Naive B cell (primary cell): ENCODE measurements around the gene AHCYL2. TPM values are rescaled to one million over a fixed set of nuclear protein-coding genes. Genes with fewer than 3 reads are reported as not detected.

Experiments used
- ATAC-seq, 2 donors: fragments of 150-1000 bp; cut with Tn5 transposase; 2 replicates each; pipeline ENCODE4 v1.10.0; 2021; ENCODE audit warnings: low read depth in 2 of 2, mild to moderate bottlenecking in 2 of 2, moderate library complexity in 2 of 2
- DNase-seq: peaks from one replicate; pipeline ENCODE4 v3.0.0; 2022
- H3K27ac Mint-ChIP-seq, 6 donors: one replicate each; pipeline ENCODE4 v1.8.0; 2020 to 2022; ENCODE audit warnings: mild to moderate bottlenecking in 6 of 6, mixed read lengths in 6 of 6, moderate library complexity in 5 of 6, inconsistent platforms in 2 of 6
- H3K27me3 Mint-ChIP-seq, 3 donors: one replicate each; pipeline ENCODE4 v1.8.0; 2021 to 2022; ENCODE audit warnings: mixed read lengths in 3 of 3, mild to moderate bottlenecking in 1 of 3
- H3K36me3 Mint-ChIP-seq, 2 donors: one replicate each; pipeline ENCODE4 v1.8.0; 2020 to 2022; ENCODE audit warnings: mixed read lengths in 2 of 2, inconsistent platforms in 1 of 2, mild to moderate bottlenecking in 1 of 2
- H3K4me1 Mint-ChIP-seq, 3 donors: one replicate each; pipeline ENCODE4 v1.8.0; 2020 to 2022; ENCODE audit warnings: mixed read lengths in 3 of 3, inconsistent platforms in 1 of 3, mild to moderate bottlenecking in 1 of 3, moderate library complexity in 1 of 3
- H3K4me3 Mint-ChIP-seq, 8 donors: one replicate each; pipeline ENCODE4 v1.8.0; 2020 to 2022; ENCODE audit warnings: mild to moderate bottlenecking in 8 of 8, mixed read lengths in 8 of 8, moderate library complexity in 8 of 8, inconsistent platforms in 2 of 8
- H3K9me3 Mint-ChIP-seq, 7 donors: one replicate each; pipeline ENCODE4 v1.8.0; 2020 to 2022; ENCODE audit warnings: mixed read lengths in 7 of 7, mild to moderate bottlenecking in 5 of 7, inconsistent platforms in 2 of 7, moderate library complexity in 1 of 7
- polyA plus RNA-seq, 6 donors: library from polyadenylated mRNA; unstranded; fragments of 300-500 nt; fragmentation: Illumina TruSeq; gene quantifications; one replicate each; pipeline ENCODE4 v1.2.3, GENCODE V29; 2021; ENCODE audit warnings: low read depth in 6 of 6

The AHCYL2 gene
- polyA plus RNA-seq, 6 donors from 2014 or later: 3.6 to 9.9 (median 5.3) TPM

GRCh38 chr7:129199406-129199805, 25.4 kb upstream of the AHCYL2 start:
- H3K27me3 Mint-ChIP-seq: no peaks in the 10 kb centered on the region
- no peaks in the 10 kb centered on the region for H3K36me3 Mint-ChIP-seq
- ATAC-seq (no peak), DNase-seq (no peak)
- H3K4me1 Mint-ChIP-seq: peaks cover 9 to 13% (median 11%) of the 10 kb centered on the region in 3 donors
- H3K9me3 Mint-ChIP-seq: peaks cover 0 to 4% (median 0%) of the 10 kb centered on the region in 7 donors
- no peak overlapping the region for H3K4me3 Mint-ChIP-seq
- H3K27ac Mint-ChIP-seq: no peak overlapping the region

GRCh38 chr7:129202058-129202777, 22.6 kb upstream of the AHCYL2 start:
- no peak for DNase-seq
- no peaks in the 10 kb centered on the region for H3K36me3 Mint-ChIP-seq
- H3K27me3 Mint-ChIP-seq: no peaks in the 10 kb centered on the region
- peaks cover 9 to 13% (median 11%) of the 10 kb centered on the region in 3 donors for H3K4me1 Mint-ChIP-seq
- H3K9me3 Mint-ChIP-seq: peaks cover 0 to 4% (median 0%) of the 10 kb centered on the region in 7 donors
- no peak overlapping the region for H3K4me3 Mint-ChIP-seq
- ATAC-seq: no peak
- H3K27ac Mint-ChIP-seq: peak overlapping the region in 1 of 6 donors; percentile 9

- DNase-seq (no peak), ATAC-seq (no peak)
- H3K36me3 Mint-ChIP-seq: no peaks in the 10 kb centered on the region
- H3K27ac Mint-ChIP-seq: peak overlapping the region in 1 of 6 donors; percentile 10
- H3K27me3 Mint-ChIP-seq: no peaks in the 10 kb centered on the region
- H3K4me3 Mint-ChIP-seq: no peak overlapping the region
- H3K9me3 Mint-ChIP-seq: peaks cover 0 to 3% (median 0%) of the 10 kb centered on the region in 7 donors
- peaks cover 2 to 4% (median 3%) of the 10 kb centered on the region in 3 donors for H3K4me1 Mint-ChIP-seq
Measured at GRCh38 chr7:129203050-129203741, 21.6 kb upstream of the AHCYL2 start.

- Mint-ChIP-seq H3K4me3 (no peak overlapping the region), H3K4me1 (peaks cover 0 to 2% (median under 1%) of the 10 kb centered on the region in 3 donors), H3K36me3 (no peaks in the 10 kb centered on the region), H3K9me3 (no peaks in the 10 kb centered on the region), H3K27ac (peak overlapping the region in 2 of 6 donors; percentile 66 to 86), H3K27me3 (no peaks in the 10 kb centered on the region)
- ATAC-seq (peak in 1 of 2 donors; percentile 20), DNase-seq (no peak)
Measured at GRCh38 chr7:129205126-129205818, 19.6 kb upstream of the AHCYL2 start.

DNA sequence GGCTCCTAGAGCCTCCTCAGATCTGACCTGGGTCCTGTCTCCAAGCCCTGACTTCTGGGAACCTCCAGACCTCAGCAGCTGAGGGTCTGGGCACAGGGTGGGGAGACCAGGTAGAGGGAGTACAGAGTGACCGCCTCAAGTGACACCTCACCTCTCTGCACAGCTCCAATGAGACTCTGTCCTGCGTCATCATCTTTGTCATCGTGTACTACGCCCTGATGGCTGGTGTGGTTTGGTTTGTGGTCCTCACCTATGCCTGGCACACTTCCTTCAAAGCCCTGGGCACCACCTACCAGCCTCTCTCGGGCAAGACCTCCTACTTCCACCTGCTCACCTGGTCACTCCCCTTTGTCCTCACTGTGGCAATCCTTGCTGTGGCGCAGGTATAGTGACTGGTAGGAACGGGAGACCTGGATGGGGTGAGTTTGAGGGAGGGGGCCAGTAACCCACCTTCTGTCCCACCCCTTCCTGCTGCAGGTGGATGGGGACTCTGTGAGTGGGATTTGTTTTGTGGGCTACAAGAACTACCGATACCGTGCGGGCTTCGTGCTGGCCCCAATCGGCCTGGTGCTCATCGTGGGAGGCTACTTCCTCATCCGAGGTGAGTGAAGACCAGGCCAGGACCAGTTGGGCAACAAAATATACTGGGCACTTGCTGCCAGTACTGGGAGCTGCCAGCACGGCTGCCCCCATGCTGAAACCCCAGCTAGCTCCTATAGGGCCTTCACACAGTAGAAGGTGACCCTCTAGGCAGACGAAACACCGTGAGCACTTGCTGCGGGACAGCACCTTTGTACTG, 18.6 kb upstream of the AHCYL2 start:
- H3K9me3 Mint-ChIP-seq: no peaks in the 10 kb centered on the region
- no peak for ATAC-seq

DNA sequence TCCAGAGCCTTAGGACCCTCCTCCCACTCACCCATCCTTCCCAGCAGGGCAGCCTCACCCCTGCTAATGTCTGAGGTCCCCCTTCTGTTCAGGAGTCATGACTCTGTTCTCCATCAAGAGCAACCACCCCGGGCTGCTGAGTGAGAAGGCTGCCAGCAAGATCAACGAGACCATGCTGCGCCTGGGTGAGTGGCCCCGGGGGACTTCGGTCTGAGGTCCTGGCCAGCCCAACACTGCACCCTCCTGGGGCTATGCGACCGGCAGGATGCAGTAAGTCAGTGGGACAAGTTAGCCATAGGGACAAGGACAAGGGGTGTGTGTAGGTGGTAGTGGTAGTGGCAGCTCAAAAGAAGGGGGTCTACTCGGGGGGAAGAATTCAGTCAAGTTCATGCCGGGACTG, 16.2 kb upstream of the AHCYL2 start:
- Mint-ChIP-seq H3K27me3 (no peaks in the 10 kb centered on the region), H3K27ac (peak overlapping the region in 2 of 6 donors; percentile 21 to 23), H3K9me3 (no peaks in the 10 kb centered on the region), H3K4me3 (no peak overlapping the region), H3K36me3 (no peaks in the 10 kb centered on the region), H3K4me1 (peaks cover 0 to 7% (median 4%) of the 10 kb centered on the region in 3 donors)
- no peak for ATAC-seq
- DNase-seq: no peak

More for the DNA sequence above, 18.6 kb upstream of the AHCYL2 start:
- no peak for DNase-seq
- no peaks in the 10 kb centered on the region for H3K27me3 Mint-ChIP-seq
- H3K4me1 Mint-ChIP-seq: peaks cover 0 to 7% (median 4%) of the 10 kb centered on the region in 3 donors
- H3K36me3 Mint-ChIP-seq: no peaks in the 10 kb centered on the region
- peak overlapping the region in 2 of 6 donors; percentile 6 to 9 for H3K27ac Mint-ChIP-seq
- no peak overlapping the region for H3K4me3 Mint-ChIP-seq

DNA sequence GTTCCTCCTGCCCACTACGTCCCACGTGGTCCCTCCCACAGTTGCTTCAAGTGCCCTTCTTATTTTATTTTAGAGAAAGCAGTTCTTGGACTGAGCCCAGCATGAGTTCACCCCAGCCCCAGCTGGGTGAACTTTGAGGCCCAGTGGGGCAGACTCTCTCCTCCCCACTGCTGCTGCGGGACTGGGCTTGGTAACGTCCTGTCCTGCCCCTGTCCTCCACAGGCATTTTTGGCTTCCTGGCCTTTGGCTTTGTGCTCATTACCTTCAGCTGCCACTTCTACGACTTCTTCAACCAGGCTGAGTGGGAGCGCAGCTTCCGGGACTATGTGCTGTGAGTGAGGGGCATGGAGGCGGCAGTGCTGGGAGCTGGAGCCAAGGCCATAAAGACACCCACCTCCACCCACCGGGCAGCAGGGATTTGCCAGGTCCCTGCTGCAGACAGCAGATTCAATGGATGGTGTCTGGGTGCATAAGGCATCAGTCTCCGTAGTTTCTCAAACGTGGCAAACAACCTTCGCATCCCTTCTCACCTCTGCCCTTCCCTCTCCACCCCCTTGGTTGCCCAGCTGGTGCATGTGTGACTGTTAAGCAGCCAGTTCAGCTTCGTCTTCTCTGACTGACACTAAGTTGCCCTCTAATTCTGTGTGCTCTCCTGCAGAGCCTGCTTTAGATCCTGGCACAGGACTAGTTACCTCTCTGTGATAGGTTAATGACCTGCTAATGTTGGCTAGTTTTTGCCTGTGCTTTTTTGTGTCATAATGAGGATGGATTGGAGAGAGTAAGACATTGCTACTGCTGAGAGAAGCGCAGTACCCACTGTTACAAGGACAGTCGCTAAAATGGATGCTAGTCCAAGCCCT, 15.5 kb upstream of the AHCYL2 start:
- peak overlapping the region in 2 of 6 donors; percentile 16 to 84 for H3K27ac Mint-ChIP-seq
- H3K4me3 Mint-ChIP-seq: no peak overlapping the region
- no peaks in the 10 kb centered on the region for H3K36me3 Mint-ChIP-seq
- DNase-seq: no peak
- no peak for ATAC-seq
- H3K9me3 Mint-ChIP-seq: no peaks in the 10 kb centered on the region
- H3K4me1 Mint-ChIP-seq: peaks cover 0 to 11% (median 4%) of the 10 kb centered on the region in 3 donors
- H3K27me3 Mint-ChIP-seq: no peaks in the 10 kb centered on the region

- peak; percentile 92 to 95 for ATAC-seq
- Mint-ChIP-seq H3K4me3 (no peak overlapping the region), H3K4me1 (peaks cover 0 to 11% (median 4%) of the 10 kb centered on the region in 3 donors), H3K36me3 (no peaks in the 10 kb centered on the region), H3K9me3 (no peaks in the 10 kb centered on the region), H3K27me3 (no peaks in the 10 kb centered on the region), H3K27ac (peak overlapping the region in 2 of 6 donors; percentile 44 to 77)
- peak; percentile 71 for DNase-seq
Measured at GRCh38 chr7:129210256-129210988, 14.4 kb upstream of the AHCYL2 start.

DNA sequence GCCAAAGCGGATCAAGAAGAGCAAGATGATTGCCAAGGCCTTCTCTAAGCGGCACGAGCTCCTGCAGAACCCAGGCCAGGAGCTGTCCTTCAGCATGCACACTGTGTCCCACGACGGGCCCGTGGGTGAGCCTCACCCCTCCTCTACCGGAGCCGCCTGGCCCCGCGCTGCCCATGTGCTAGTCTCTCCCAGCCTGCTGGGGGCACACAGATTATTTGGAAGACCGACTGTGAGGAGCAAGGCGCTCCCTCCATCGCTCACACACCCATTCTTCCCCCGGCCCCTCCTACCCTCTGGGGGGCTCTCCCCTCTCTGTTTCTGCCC, 13.9 kb upstream of the AHCYL2 start:
- Mint-ChIP-seq H3K36me3 (no peaks in the 10 kb centered on the region), H3K9me3 (no peaks in the 10 kb centered on the region), H3K4me1 (peaks cover 0 to 11% (median 4%) of the 10 kb centered on the region in 3 donors), H3K27ac (peak overlapping the region in 2 of 6 donors; percentile 44 to 77), H3K4me3 (no peak overlapping the region), H3K27me3 (no peaks in the 10 kb centered on the region)
- DNase-seq (no peak), ATAC-seq (no peak)

DNA sequence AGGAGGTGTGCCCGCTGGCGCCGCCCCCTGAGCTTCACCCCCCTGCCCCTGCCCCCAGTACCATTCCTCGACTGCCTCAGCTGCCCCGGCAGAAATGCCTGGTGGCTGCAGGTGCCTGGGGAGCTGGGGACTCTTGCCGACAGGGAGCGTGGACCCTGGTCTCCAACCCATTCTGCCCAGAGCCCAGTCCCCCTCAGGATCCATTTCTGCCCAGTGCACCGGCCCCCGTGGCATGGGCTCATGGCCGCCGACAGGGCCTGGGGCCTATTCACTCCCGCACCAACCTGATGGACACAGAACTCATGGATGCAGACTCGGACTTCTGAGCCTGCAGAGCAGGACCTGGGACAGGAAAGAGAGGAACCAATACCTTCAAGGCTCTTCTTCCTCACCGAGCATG, 12.7 kb upstream of the AHCYL2 start:
- Mint-ChIP-seq H3K36me3 (no peaks in the 10 kb centered on the region), H3K4me3 (no peak overlapping the region), H3K27ac (peak overlapping the region in 1 of 6 donors; percentile 78), H3K9me3 (no peaks in the 10 kb centered on the region), H3K27me3 (no peaks in the 10 kb centered on the region), H3K4me1 (peaks cover 0 to 11% (median 4%) of the 10 kb centered on the region in 3 donors)
- DNase-seq (no peak), ATAC-seq (no peak)

- H3K27ac Mint-ChIP-seq: no peak overlapping the region
Measured at GRCh38 chr7:129212596-129212995, 12.2 kb upstream of the AHCYL2 start.

GRCh38 chr7:129213828-129214227, 11.0 kb upstream of the AHCYL2 start:
- H3K4me1 Mint-ChIP-seq: peaks cover 0 to 11% (median 7%) of the 10 kb centered on the region in 3 donors
- peak overlapping the region in 2 of 6 donors; percentile 47 to 80 for H3K27ac Mint-ChIP-seq

More at GRCh38 chr7:129212596-129212995, 12.2 kb upstream of the AHCYL2 start:
- Mint-ChIP-seq H3K4me3 (no peak overlapping the region), H3K36me3 (no peaks in the 10 kb centered on the region), H3K9me3 (no peaks in the 10 kb centered on the region), H3K27me3 (peaks cover 0 to under 1% (median 0%) of the 10 kb centered on the region in 3 donors), H3K4me1 (peaks cover 0 to 11% (median 4%) of the 10 kb centered on the region in 3 donors)
- ATAC-seq (no peak), DNase-seq (no peak)

More at GRCh38 chr7:129213828-129214227, 11.0 kb upstream of the AHCYL2 start:
- ATAC-seq: no peak
- Mint-ChIP-seq H3K9me3 (no peaks in the 10 kb centered on the region), H3K36me3 (no peaks in the 10 kb centered on the region), H3K27me3 (peaks cover 0 to 8% (median 0%) of the 10 kb centered on the region in 3 donors), H3K4me3 (peak overlapping the region in 1 of 8 donors; percentile 2)
- no peak for DNase-seq
